Left ventricle myocardium inferior (tissue), 1 donor: ENCODE data around the gene FAM120B. TPM values are rescaled to one million over a fixed set of nuclear protein-coding genes. Genes with fewer than 3 reads are reported as not detected.

ENCODE experiments used
- DNase-seq: peaks from one replicate; pipeline ENCODE4 v3.0.0-alpha.2; 2020
- H3K27ac ChIP-seq: fragments of 200-600 bp; replicated peaks from 2 replicates; pipeline ENCODE4 v1.8.0; 2021
- H3K27me3 ChIP-seq: fragments of 200-600 bp; 2 replicates; pipeline ENCODE4 v1.8.0; 2021; ENCODE audit warnings: low read depth
- H3K36me3 ChIP-seq: fragments of 200-600 bp; 2 replicates; pipeline ENCODE4 v1.8.0; 2021
- H3K4me1 ChIP-seq: fragments of 200-600 bp; 2 replicates; pipeline ENCODE4 v1.8.0; 2021
- H3K4me3 ChIP-seq: fragments of 200-600 bp; 2 replicates; pipeline ENCODE4 v1.8.0; 2021; ENCODE audit warnings: mild to moderate bottlenecking, moderate library complexity
- H3K9me3 ChIP-seq: fragments of 200-600 bp; replicated peaks from 2 replicates; pipeline ENCODE4 v1.8.0; 2021
- CTCF ChIP-seq: fragments of 200-600 bp; IDR thresholded peaks from 2 replicates; pipeline ENCODE4 v1.8.0; 2021; ENCODE audit warnings: antibody characterized with exemption, mild to moderate bottlenecking, borderline replicate concordance
- intact Hi-C: fragments of 100-400 bp; cut with micrococcal nuclease; formaldehyde crosslinking; loops from one replicate; pipeline ENCODE4 v1.11.0; 2022
- total RNA-seq: library from RNA; stranded (reverse); fragmentation: NEBNext Ultra II Directional; extraction: Animal tissue kit (Norgen Biotek cat#: 25700); gene quantifications from one replicate; pipeline ENCODE4 v1.2.1, GENCODE V29; 2021
- donor health status: DM: no; HTN: yes; CAD: no; lungs with severe emphysema.

Gene FAM120B
- total RNA-seq, 1 donor from 2014 or later = 20.1 TPM

- no peak for TF ChIP-seq CTCF
- peaks cover 83% of the 10 kb centered on the region for H3K4me1 ChIP-seq
- H3K27me3 ChIP-seq = peaks cover 52% of the 10 kb centered on the region
- DNase-seq = no peak
- no peaks in the 10 kb centered on the region for H3K9me3 ChIP-seq
- H3K27ac ChIP-seq = peak overlapping the region; percentile 84
- peaks cover 9% of the 10 kb centered on the region for H3K36me3 ChIP-seq
- intact Hi-C loops = no loop called here
- H3K4me3 ChIP-seq = peak overlapping the region; percentile 90
Measured at GRCh38 chr6:170289951-170290295, 16.6 kb upstream of the FAM120B start.

GRCh38 chr6:170290296-170291128, 16.0 kb upstream of the FAM120B start, which contains the start of gene DLL1:
Gene DLL1, minus strand, starts transcription at chr6:170291078. Its CDS starts 939 bp downstream, at chr6:170290139.
- no peak for TF ChIP-seq CTCF
- H3K27ac ChIP-seq = peak within 1 kb of the TSS; percentile 84
- DNase-seq = peak; percentile 60
- peaks cover 58% of the 10 kb centered on the region for H3K27me3 ChIP-seq
- H3K4me3 ChIP-seq = peak within 1 kb of the TSS; percentile 90
- intact Hi-C loops = no loop called here
- peaks cover 83% of the 10 kb centered on the region for H3K4me1 ChIP-seq
- no peaks in the 10 kb centered on the region for H3K9me3 ChIP-seq
- peaks cover 3% of the 10 kb centered on the region for H3K36me3 ChIP-seq

- peak; percentile 21 for TF ChIP-seq CTCF
- Histone ChIP-seq H3K9me3 (no peaks in the 10 kb centered on the region), H3K4me1 (peaks cover 83% of the 10 kb centered on the region), H3K27ac (peak overlapping the region; percentile 84), H3K4me3 (peak overlapping the region; percentile 90), H3K27me3 (peaks cover 67% of the 10 kb centered on the region), H3K36me3 (no peaks in the 10 kb centered on the region)
- intact Hi-C loops = no loop called here
- peak; percentile 78 for DNase-seq
Measured at GRCh38 chr6:170291271-170292110, 15.1 kb upstream of the FAM120B start.

- peaks cover 83% of the 10 kb centered on the region for H3K4me1 ChIP-seq
- no peak for TF ChIP-seq CTCF
- peak overlapping the region; percentile 84 for H3K27ac ChIP-seq
- H3K27me3 ChIP-seq = peaks cover 73% of the 10 kb centered on the region
- no peaks in the 10 kb centered on the region for H3K9me3 ChIP-seq
- intact Hi-C loops = no loop called here
- no peak for DNase-seq
- H3K36me3 ChIP-seq = no peaks in the 10 kb centered on the region
- H3K4me3 ChIP-seq = peak overlapping the region; percentile 90
Measured at GRCh38 chr6:170292111-170292406, 14.5 kb upstream of the FAM120B start.

GRCh38 chr6:170292407-170293158, 14.0 kb upstream of the FAM120B start:
- peaks cover 78% of the 10 kb centered on the region for H3K27me3 ChIP-seq
- H3K36me3 ChIP-seq = no peaks in the 10 kb centered on the region
- H3K4me3 ChIP-seq = peak overlapping the region; percentile 90
- H3K4me1 ChIP-seq = peaks cover 80% of the 10 kb centered on the region
- intact Hi-C loops = no loop called here
- H3K9me3 ChIP-seq = no peaks in the 10 kb centered on the region
- DNase-seq = no peak
- no peak overlapping the region for H3K27ac ChIP-seq
- peak; percentile 48 for TF ChIP-seq CTCF
